PFSK-1 (cell line): ENCODE data around the gene MSL1.

ENCODE experiments used
- FOXP2 ChIP-seq: optimal IDR thresholded peaks from 2 replicates; pipeline ENCODE3; 2011; ENCODE audit warnings: borderline replicate concordance, control low read depth, inconsistent platforms; ENCODE audit not compliant: insufficient read depth; ENCODE audit errors: extremely low read length, extremely low read depth
- POLR2AphosphoS5 ChIP-seq: IDR thresholded peaks from 2 replicates; pipeline ENCODE4 v1.6.1; 2012; ENCODE audit warnings: low read depth, mild to moderate bottlenecking, control low read depth, low read length, moderate library complexity
- REST ChIP-seq, 2 experiments: IDR thresholded peaks; 2 replicates each; pipeline versions ENCODE4 v1.6.1 to v1.8.0; 2011 to 2012; ENCODE audit warnings: low read depth in 2 of 2, low read length in 2 of 2, control low read depth in 1 of 2, inconsistent platforms in 1 of 2, mild to moderate bottlenecking in 1 of 2, moderate library complexity in 1 of 2; ENCODE audit not compliant: insufficient read depth in 1 of 2
- SIN3A ChIP-seq: IDR thresholded peaks from 2 replicates; pipeline ENCODE4 v1.6.1; 2012; ENCODE audit warnings: mild to moderate bottlenecking, low read length, moderate library complexity, borderline replicate concordance; ENCODE audit not compliant: insufficient read depth
- TAF1 ChIP-seq: IDR thresholded peaks from 2 replicates; pipeline ENCODE4 v1.6.1; 2012; ENCODE audit warnings: low read length, control low read depth, borderline replicate concordance; ENCODE audit not compliant: insufficient read depth

GRCh38 chr17:40176754-40177110 lies 55.0 kb downstream of the MSL1 start:
- TF ChIP-seq POLR2AphosphoS5 = no peak
- no peak for TF ChIP-seq FOXP2
- no peak for TF ChIP-seq TAF1
- no peak for TF ChIP-seq SIN3A
- TF ChIP-seq REST (IDR thresholded peaks at IDR 0.05; ENCODE audit: insufficient read depth in 1 of 2, low read depth in 2 of 2, low read length in 2 of 2) = no peak
